SU-DHL-6 (cell line): ENCODE results near the gene SESN2.
A peak's percentile ranks its signal among the peaks of the same experiment; 100 is the strongest.

ENCODE experiments used
- H2AFZ ChIP-seq: fragments of 200-600 bp; sonication (generic); 2 replicates; pipeline ENCODE4 v1.6.1; 2014; ENCODE audit warnings: low read depth, mild to moderate bottlenecking, moderate library complexity, mixed read lengths, antibody characterized with exemption, low read length; ENCODE audit not compliant: severe bottlenecking
- H3F3A ChIP-seq: fragments of 200-600 bp; shearing (Covaris generic); 2 replicates; pipeline ENCODE4 v1.6.0; 2016; ENCODE audit warnings: antibody characterized with exemption, mild to moderate bottlenecking; ENCODE audit not compliant: insufficient read depth
- H3K27ac ChIP-seq: fragments of 200-600 bp; sonication (generic); 2 replicates; pipeline ENCODE4 v1.5.1; 2016; ENCODE audit warnings: low read depth, mild to moderate bottlenecking, low read length, moderate library complexity, mixed read lengths
- H3K27me3 ChIP-seq: fragments of 200-600 bp; sonication (generic), shearing (Covaris generic); 2 replicates; pipeline ENCODE4 v1.6.0; 2014; ENCODE audit warnings: mild to moderate bottlenecking, low read length
- H3K36me3 ChIP-seq: fragments of 200-600 bp; sonication (generic); 2 replicates; pipeline ENCODE4 v1.6.1; 2014; ENCODE audit warnings: mild to moderate bottlenecking, low read length, mixed read lengths
- H3K4me2 ChIP-seq: fragments of 300-600, 200-600 bp; shearing (Covaris generic), sonication (generic); 2 replicates; pipeline ENCODE4 v1.6.0; 2014; ENCODE audit warnings: low read length, low read depth, mild to moderate bottlenecking; ENCODE audit not compliant: poor library complexity, severe bottlenecking
- H3K4me3 ChIP-seq: fragments of 200-600 bp; sonication (generic); 2 replicates; pipeline ENCODE4 v1.5.1; 2014; ENCODE audit warnings: antibody characterized with exemption, low read length, mild to moderate bottlenecking, mixed read lengths; ENCODE audit not compliant: insufficient read depth, poor library complexity, severe bottlenecking
- H3K79me2 ChIP-seq: fragments of 200-600 bp; sonication (generic); 2 replicates; pipeline ENCODE4 v1.6.1; 2014; ENCODE audit warnings: mild to moderate bottlenecking, low read length, moderate library complexity; ENCODE audit not compliant: insufficient read depth
- H3K9ac ChIP-seq: fragments of 200-600 bp; sonication (generic); 2 replicates; pipeline ENCODE4 v1.7.0; 2014; ENCODE audit warnings: mild to moderate bottlenecking, low read length
- H3K9me2 ChIP-seq: fragments of 200-600 bp; sonication (generic); replicated peaks from 2 replicates; pipeline ENCODE4 v1.6.1; 2014; ENCODE audit warnings: low read length; ENCODE audit not compliant: insufficient read depth
- H3K9me3 ChIP-seq: fragments of 200-600 bp; sonication (generic); 2 replicates; pipeline ENCODE4 v1.6.1; 2014; ENCODE audit warnings: low read length, mixed read lengths; ENCODE audit not compliant: insufficient read depth
- H4K20me1 ChIP-seq: fragments of 200-600 bp; sonication (generic); 2 replicates; pipeline ENCODE4 v1.6.1; 2014; ENCODE audit warnings: low read depth, mild to moderate bottlenecking, antibody characterized with exemption, low read length, moderate library complexity, mixed read lengths
- EZH2phosphoT487 ChIP-seq: fragments of 200-600 bp; sonication (generic), shearing (Covaris generic); conservative IDR thresholded peaks from 2 replicates; pipeline ENCODE4 v1.6.1; 2018; ENCODE audit warnings: mild to moderate bottlenecking, antibody characterized with exemption, low read length, moderate library complexity, mixed read lengths
- TF ChIP-seq, protein P1 (sequence below): fragments of 200-600 bp; sonication (generic); IDR thresholded peaks from one replicate; pipeline ENCODE4 v1.5.1; 2017; ENCODE audit warnings: antibody characterized with exemption, mild to moderate bottlenecking, low read length, moderate library complexity; ENCODE audit not compliant: insufficient read depth, poor library complexity, severe bottlenecking

Gene SESN2

DNA sequence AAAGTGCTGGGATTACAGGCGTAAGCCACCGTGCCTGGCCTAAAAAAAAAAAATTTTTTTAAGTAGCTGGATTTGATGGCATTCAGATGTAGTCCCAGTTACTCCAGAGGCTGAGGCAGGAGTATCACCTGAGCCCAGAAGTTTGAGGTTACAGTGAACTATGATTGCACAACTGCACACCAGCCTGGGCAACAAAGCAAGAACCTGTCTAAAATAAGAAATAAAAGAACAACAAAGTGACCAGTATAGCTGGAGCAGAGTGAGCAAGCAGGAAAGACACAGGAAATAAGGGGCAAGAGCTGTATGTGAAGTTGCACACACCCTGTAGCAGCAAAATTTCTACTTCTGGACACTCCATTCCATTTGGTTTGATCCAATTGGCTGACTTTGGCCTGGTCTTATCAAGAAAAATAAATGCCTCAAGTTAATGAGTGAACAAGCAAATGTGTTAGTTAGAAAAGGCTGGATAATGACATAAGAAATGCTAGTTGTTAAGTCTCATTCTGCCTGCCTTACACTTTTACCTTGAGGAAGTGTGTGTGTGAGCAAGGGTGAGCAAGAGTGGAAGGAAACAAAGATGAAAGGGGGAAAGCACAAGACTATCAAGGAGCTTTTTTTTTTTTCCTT is 15.5 kb upstream of the SESN2 start:
- Histone ChIP-seq H3K9me2 (no peaks in the 10 kb centered on the region), H3F3A (peaks cover 85% of the 10 kb centered on the region), H3K27ac (peak overlapping the region; percentile 97), H3K4me2 (peak overlapping the region; percentile 100), H2AFZ (no peak overlapping the region), H3K36me3 (no peaks in the 10 kb centered on the region), H3K4me3 (peak overlapping the region; percentile 3), H3K9ac (peak overlapping the region; percentile 75), H3K9me3 (no peaks in the 10 kb centered on the region), H4K20me1 (no peaks in the 10 kb centered on the region), H3K27me3 (no peaks in the 10 kb centered on the region), H3K79me2 (peaks cover 9% of the 10 kb centered on the region; the same call in 1 of the 2 replicates)
- no peak for TF ChIP-seq EZH2phosphoT487
- TF ChIP-seq, protein P1, sequence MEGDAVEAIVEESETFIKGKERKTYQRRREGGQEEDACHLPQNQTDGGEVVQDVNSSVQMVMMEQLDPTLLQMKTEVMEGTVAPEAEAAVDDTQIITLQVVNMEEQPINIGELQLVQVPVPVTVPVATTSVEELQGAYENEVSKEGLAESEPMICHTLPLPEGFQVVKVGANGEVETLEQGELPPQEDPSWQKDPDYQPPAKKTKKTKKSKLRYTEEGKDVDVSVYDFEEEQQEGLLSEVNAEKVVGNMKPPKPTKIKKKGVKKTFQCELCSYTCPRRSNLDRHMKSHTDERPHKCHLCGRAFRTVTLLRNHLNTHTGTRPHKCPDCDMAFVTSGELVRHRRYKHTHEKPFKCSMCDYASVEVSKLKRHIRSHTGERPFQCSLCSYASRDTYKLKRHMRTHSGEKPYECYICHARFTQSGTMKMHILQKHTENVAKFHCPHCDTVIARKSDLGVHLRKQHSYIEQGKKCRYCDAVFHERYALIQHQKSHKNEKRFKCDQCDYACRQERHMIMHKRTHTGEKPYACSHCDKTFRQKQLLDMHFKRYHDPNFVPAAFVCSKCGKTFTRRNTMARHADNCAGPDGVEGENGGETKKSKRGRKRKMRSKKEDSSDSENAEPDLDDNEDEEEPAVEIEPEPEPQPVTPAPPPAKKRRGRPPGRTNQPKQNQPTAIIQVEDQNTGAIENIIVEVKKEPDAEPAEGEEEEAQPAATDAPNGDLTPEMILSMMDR, result no peak

DNA sequence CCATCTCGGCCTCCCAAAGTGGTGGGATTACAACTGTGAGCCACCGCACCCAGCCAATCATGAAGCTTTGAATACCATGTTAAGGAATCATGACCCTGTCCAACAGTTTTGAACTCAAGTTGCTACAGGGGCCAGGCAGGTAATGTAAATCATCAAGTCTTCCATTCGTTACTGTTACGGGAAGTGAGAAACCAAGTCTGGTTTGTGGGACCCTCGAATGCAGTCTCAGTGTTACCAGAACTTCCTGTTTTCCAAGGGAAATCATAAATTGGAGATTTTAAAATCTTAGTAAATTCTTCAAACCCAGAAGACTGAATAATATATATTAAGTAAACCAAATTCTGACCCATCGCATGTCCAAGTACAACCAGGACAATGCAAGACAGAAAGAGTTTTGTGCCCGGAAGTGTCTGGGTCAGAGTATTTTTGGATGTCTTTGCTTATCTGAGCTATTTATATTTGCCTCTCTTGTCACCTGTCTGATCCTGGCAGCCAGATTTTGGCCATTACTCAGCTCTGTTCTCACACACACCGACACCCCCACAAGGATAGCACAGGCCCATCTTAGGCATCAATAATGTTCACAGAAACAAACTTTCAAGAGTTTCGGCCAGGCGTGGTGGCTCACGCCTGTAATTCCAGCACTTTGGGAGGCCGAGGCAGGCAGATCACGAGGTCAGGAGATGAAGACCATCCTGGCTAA is 14.6 kb upstream of the SESN2 start:
- Histone ChIP-seq H3K79me2 (peaks cover 9% of the 10 kb centered on the region; the same call in 1 of the 2 replicates), H3K9ac (peak overlapping the region; percentile 75), H3K4me3 (peak overlapping the region; percentile 31), H2AFZ (no peak overlapping the region), H3K4me2 (peak overlapping the region; percentile 100), H3K27ac (peak overlapping the region; percentile 97), H3K9me3 (no peaks in the 10 kb centered on the region), H4K20me1 (no peaks in the 10 kb centered on the region), H3F3A (peaks cover 77% of the 10 kb centered on the region), H3K27me3 (no peaks in the 10 kb centered on the region), H3K9me2 (no peaks in the 10 kb centered on the region), H3K36me3 (no peaks in the 10 kb centered on the region)
- TF ChIP-seq, protein P1, result no peak
- no peak for TF ChIP-seq EZH2phosphoT487

DNA sequence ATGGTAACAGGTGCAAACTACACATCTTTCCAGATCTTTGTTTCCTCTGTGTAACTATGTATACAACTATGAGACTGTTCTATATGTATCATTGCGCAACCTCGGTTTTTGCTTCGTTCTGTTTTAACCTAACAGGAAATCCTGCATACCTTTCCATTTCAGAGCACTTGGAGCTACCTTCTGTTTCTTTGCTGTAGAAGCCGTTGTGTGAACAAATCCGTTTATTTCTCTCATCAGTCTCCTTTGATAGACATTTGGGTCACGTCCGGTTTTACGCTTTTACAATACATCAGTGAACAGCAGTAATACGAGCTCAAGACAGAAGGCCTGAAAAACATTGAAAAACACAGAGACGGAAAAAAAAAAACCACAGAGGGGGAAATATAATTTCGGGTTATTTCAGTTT is 12.9 kb upstream of the SESN2 start:
- Histone ChIP-seq H3K9me2 (no peaks in the 10 kb centered on the region), H3K27me3 (no peaks in the 10 kb centered on the region), H3K79me2 (peaks cover 9% of the 10 kb centered on the region; the same call in 1 of the 2 replicates), H4K20me1 (no peaks in the 10 kb centered on the region), H3K27ac (peak overlapping the region; percentile 97), H3K9ac (peak overlapping the region; percentile 75), H3K4me3 (peak overlapping the region; percentile 75), H3K4me2 (peak overlapping the region; percentile 100), H3F3A (peaks cover 61% of the 10 kb centered on the region), H2AFZ (no peak overlapping the region), H3K36me3 (no peaks in the 10 kb centered on the region), H3K9me3 (no peaks in the 10 kb centered on the region)
- TF ChIP-seq, protein P1, result no peak
- TF ChIP-seq EZH2phosphoT487, result no peak
